ENCODE results near the gene CLTCL1. TPM values are rescaled to one million over a fixed set of nuclear protein-coding genes. Genes with fewer than 3 reads are reported as not detected.

The CLTCL1 gene
- total RNA-seq, 4 donors from 2014 or later: 1.0 to 20.5 (median 11.4) TPM

DNA sequence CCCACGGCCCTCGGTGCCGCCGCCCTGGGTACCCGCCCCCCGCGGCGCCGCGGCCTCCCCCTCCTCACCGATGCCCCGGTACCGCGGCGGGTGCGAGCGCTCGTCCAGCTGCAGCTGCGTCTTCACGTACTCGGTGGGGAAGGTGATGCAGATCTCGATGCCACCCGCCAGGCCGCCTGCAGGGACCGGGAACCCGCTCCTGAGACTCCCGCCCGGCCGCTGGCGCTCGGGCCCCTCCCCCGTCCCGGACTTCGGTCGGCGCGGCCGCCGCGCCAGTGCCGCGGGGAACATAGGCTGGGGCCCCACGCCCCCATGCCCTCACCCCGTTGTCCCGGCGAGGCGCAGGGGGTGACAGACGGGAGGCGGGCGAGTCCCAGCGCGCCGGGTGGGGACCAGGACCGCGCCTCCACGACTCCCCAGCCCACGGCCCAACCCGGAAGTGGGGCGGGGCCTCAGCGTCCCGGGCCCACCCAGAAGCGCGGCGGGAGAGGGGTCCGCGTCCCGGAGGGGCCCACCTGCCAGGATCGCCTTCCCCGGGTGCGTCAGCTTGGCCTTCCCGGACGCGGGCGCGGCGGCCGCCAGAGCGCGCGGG, 113.4 kb downstream of the CLTCL1 start:
- Histone ChIP-seq H3K27me3 (no peaks in the 10 kb centered on the region), H3K9me3 (no peaks in the 10 kb centered on the region), H3K36me3 (no peaks in the 10 kb centered on the region), H3K4me1 (peaks cover 0 to 18% of the 10 kb centered on the region in 2 donors), H3K4me3 (peak overlapping the region; percentile 44 to 80), H3K27ac (peak overlapping the region; percentile 82 to 94)
- TF ChIP-seq, protein P1, sequence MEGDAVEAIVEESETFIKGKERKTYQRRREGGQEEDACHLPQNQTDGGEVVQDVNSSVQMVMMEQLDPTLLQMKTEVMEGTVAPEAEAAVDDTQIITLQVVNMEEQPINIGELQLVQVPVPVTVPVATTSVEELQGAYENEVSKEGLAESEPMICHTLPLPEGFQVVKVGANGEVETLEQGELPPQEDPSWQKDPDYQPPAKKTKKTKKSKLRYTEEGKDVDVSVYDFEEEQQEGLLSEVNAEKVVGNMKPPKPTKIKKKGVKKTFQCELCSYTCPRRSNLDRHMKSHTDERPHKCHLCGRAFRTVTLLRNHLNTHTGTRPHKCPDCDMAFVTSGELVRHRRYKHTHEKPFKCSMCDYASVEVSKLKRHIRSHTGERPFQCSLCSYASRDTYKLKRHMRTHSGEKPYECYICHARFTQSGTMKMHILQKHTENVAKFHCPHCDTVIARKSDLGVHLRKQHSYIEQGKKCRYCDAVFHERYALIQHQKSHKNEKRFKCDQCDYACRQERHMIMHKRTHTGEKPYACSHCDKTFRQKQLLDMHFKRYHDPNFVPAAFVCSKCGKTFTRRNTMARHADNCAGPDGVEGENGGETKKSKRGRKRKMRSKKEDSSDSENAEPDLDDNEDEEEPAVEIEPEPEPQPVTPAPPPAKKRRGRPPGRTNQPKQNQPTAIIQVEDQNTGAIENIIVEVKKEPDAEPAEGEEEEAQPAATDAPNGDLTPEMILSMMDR (IDR thresholded peaks at IDR 0.05): no peak
- TF ChIP-seq POLR2A (IDR thresholded peaks at IDR 0.05): no peak
- intact Hi-C loops (cut with DNase I; ENCODE audit: low total_unique reads): no loop called here
- peak in 1 of 2 donors; percentile 46 for DNase-seq

DNA sequence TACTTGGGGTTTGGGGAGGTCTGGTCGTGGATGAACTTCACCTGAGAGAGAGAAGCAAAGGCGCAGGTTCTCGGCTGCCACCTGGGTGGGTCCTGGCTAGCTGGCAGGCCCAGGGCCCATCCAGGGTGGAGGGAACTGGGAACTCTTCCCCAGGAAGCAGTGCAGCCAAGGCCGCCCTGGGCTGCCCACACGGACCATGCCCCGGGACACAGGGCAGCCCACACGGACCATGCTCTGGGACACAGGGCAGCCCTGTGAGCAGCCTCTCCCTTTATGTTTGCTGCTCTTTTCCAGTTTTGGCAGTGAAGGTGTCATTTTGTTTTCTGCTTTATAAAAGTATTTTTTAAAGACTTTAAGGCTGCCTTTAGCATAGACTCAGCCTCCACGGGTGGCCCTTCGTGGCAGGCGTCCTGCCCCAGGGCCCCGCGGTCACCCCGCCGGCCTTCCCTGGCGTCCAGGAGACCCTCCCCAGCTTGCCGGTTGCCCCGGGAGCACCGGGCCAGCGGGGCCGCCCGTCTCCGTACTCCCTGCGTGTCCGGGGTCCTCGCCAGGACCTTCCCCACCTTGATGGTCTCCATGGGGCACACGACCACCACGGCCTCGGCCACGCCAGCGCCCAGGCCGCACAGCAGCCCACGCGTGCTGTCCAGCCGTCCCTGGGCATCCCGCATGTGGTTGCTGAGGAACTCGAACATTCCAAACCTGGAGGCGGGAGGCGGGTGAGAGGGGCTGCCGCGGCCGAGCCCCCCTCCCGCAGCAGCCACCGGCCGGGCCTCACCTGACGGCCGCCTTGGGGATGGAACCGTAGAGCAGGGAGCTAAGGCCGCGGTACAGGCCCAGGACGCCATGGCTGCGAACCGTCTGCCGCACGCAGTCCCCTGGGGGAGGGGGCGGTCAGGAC, 114.1 kb downstream of the CLTCL1 start:
- Histone ChIP-seq H3K4me3 (peak overlapping the region; percentile 44 to 80), H3K9me3 (no peaks in the 10 kb centered on the region), H3K36me3 (no peaks in the 10 kb centered on the region), H3K27me3 (no peaks in the 10 kb centered on the region), H3K4me1 (peaks cover 3 to 25% of the 10 kb centered on the region in 2 donors), H3K27ac (peak overlapping the region; percentile 82 to 94)
- TF ChIP-seq, protein P1 (IDR thresholded peaks at IDR 0.05): no peak
- TF ChIP-seq POLR2A (IDR thresholded peaks at IDR 0.05): no peak
- intact Hi-C loops (cut with DNase I; ENCODE audit: low total_unique reads): no loop called here
- no peak for DNase-seq

GRCh38 chr22:19176732-19177131, 114.8 kb downstream of the CLTCL1 start:
- intact Hi-C loops (cut with DNase I; ENCODE audit: low total_unique reads): no loop called here
- Histone ChIP-seq H3K9me3 (no peaks in the 10 kb centered on the region), H3K27me3 (no peaks in the 10 kb centered on the region), H3K36me3 (no peaks in the 10 kb centered on the region), H3K4me3 (no peak overlapping the region), H3K4me1 (peaks cover 4 to 28% of the 10 kb centered on the region in 2 donors), H3K27ac (no peak overlapping the region)
- no peak for DNase-seq
- TF ChIP-seq, protein P1 (IDR thresholded peaks at IDR 0.05): no peak
- no peak for TF ChIP-seq POLR2A (IDR thresholded peaks at IDR 0.05)

GRCh38 chr22:19176175-19176643, 115.3 kb downstream of the CLTCL1 start:
- Histone ChIP-seq H3K9me3 (no peaks in the 10 kb centered on the region), H3K27me3 (no peaks in the 10 kb centered on the region), H3K4me3 (no peak overlapping the region), H3K36me3 (no peaks in the 10 kb centered on the region), H3K27ac (no peak overlapping the region), H3K4me1 (peaks cover 4 to 28% of the 10 kb centered on the region in 2 donors)
- no peak for DNase-seq
- intact Hi-C loops (cut with DNase I; ENCODE audit: low total_unique reads): no loop called here
- TF ChIP-seq POLR2A (IDR thresholded peaks at IDR 0.05): no peak
- TF ChIP-seq, protein P1 (IDR thresholded peaks at IDR 0.05): no peak
